ENCODE data around the gene LYST. TPM values are rescaled to one million over a fixed set of nuclear protein-coding genes. Genes with fewer than 3 reads are reported as not detected.
A peak's percentile ranks its signal among the peaks of the same experiment; 100 is the strongest.

LYST gene
- total and polyA plus RNA-seq, 4 experiments from 2014 or later: 4.2 to 35.2 (median 21.0) TPM

- DNase-seq: no peak
- Histone ChIP-seq H3K36me3 (ENCODE audit: insufficient read depth, low read length) (no peaks in the 10 kb centered on the region), H3K4me1 (ENCODE audit: insufficient read depth, low read length) (no peaks in the 10 kb centered on the region), H3K27me3 (ENCODE audit: insufficient read depth, low read length) (no peaks in the 10 kb centered on the region), H3K4me3 (ENCODE audit: low read length in 2 of 2) (no peak overlapping the region), H3K27ac (ENCODE audit: low read depth, low read length) (no peak overlapping the region), H3K9me3 (ENCODE audit: control insufficient read depth in 1 of 2, low read length in 2 of 2) (no peaks in the 10 kb centered on the region)
- H3K36me3 Mint-ChIP-seq: peaks cover 15 to 16% of the 10 kb centered on the region in 2 donors
- H3K9me3 Mint-ChIP-seq: no peaks in the 10 kb centered on the region
- H3K4me1 Mint-ChIP-seq: peaks cover 0 to 6% (median under 1%) of the 10 kb centered on the region in 4 donors
- ChIA-PET POLR2A (ENCODE audit: partially characterized antibody) (no interaction called here), CTCF (ENCODE audit: partially characterized antibody) (interaction anchor here (0.7 kb wide), 1 partner anchor 149 kb away, joined by 4 read pairs; no protein-coding TSS in a partner anchor)
- H3K27me3 Mint-ChIP-seq: no peaks in the 10 kb centered on the region
- no peak overlapping the region for H3K27ac Mint-ChIP-seq
- intact Hi-C loops (cut with micrococcal nuclease): no loop called here
- no peak overlapping the region for H3K4me3 Mint-ChIP-seq
Measured at GRCh38 chr1:235822685-235823084, 44.0 kb downstream of the LYST start.

DNA sequence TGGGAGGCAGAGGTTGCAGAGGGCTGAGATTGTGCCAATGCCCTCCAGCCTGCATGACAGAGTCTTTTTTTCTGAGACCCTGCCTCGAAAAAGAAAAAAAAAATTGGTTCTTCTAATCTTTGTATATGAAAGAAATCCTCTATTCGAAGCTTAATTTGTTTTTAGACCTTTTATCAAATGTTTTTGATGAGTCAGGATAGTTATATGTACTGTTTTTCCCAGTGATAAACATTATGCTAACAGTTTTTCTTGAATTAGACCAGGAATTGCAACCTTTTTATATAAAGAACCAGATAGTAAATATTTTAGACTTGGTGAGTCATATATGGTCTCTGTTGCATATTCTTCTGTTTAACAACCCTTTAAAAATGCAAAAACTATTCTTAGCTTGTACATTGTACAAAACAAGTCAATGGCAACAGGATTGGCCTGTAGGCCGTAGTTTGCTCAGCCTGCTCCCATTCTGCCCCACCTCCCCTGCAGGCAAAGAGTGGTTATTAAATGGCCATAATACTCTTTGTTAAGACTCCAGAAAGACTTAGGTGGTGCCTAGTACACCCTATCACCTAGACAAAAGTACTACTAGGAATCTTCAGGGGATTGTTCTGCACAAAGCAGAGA, 45.2 kb downstream of the LYST start:
- intact Hi-C loops (cut with micrococcal nuclease): no loop called here
- POLR2A ChIA-PET (ENCODE audit: partially characterized antibody): no interaction called here
- H3K36me3 Mint-ChIP-seq: peaks cover 15 to 17% of the 10 kb centered on the region in 2 donors

DNA sequence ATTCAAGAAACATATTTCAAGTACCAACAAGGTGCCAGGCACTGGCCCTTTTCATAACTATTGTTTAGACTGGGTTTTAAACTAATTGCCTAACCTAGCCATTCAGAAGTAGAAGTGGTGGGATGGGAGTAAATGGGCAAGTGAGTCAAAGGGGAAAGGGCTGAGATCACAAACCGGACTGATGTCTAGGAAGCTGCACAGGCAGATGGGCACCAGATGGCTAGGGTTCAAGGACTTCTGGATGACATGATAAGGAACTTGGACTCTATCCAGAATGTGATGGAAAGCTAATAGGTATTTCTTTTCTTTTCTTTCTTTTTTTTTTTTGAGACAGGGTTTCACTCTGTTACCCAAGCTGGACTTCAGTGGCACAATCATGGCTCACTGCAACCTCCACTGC, 46.6 kb downstream of the LYST start:
- Histone ChIP-seq H3K27me3 (ENCODE audit: insufficient read depth, low read length) (no peaks in the 10 kb centered on the region), H3K4me3 (ENCODE audit: low read length in 2 of 2) (no peak overlapping the region), H3K9me3 (ENCODE audit: control insufficient read depth in 1 of 2, low read length in 2 of 2) (no peaks in the 10 kb centered on the region), H3K4me1 (ENCODE audit: insufficient read depth, low read length) (no peaks in the 10 kb centered on the region), H3K27ac (ENCODE audit: low read depth, low read length) (no peak overlapping the region), H3K36me3 (ENCODE audit: insufficient read depth, low read length) (no peaks in the 10 kb centered on the region)
- DNase-seq: no peak
- ChIA-PET CTCF (ENCODE audit: partially characterized antibody) (interaction anchor here (0.8 to 2.4 kb wide), 3 partner anchors 23 to 300 kb away, joined by 3 to 8 read pairs (median 8); no protein-coding TSS in a partner anchor), POLR2A (ENCODE audit: partially characterized antibody) (no interaction called here)
- H3K4me1 Mint-ChIP-seq: peaks cover 0 to 10% (median 7%) of the 10 kb centered on the region in 4 donors
- peak overlapping the region in 2 of 7 donors; percentile 44 to 72 for H3K27ac Mint-ChIP-seq
- no peaks in the 10 kb centered on the region for H3K27me3 Mint-ChIP-seq
- H3K9me3 Mint-ChIP-seq: no peaks in the 10 kb centered on the region
- no peak overlapping the region for H3K4me3 Mint-ChIP-seq
- H3K36me3 Mint-ChIP-seq: peaks cover 9 to 10% of the 10 kb centered on the region in 2 donors
- intact Hi-C loops (cut with micrococcal nuclease): no loop called here

More for the DNA sequence above, 45.2 kb downstream of the LYST start:
- no peaks in the 10 kb centered on the region for H3K9me3 Mint-ChIP-seq
- H3K4me1 Mint-ChIP-seq: peaks cover 1 to 10% (median 7%) of the 10 kb centered on the region in 4 donors
- no peak overlapping the region for H3K27ac ChIP-seq (ENCODE audit: low read depth, low read length)
- H3K27me3 Mint-ChIP-seq: no peaks in the 10 kb centered on the region
- no peak for DNase-seq
- H3K27ac Mint-ChIP-seq: no peak overlapping the region
- H3K9me3 ChIP-seq (ENCODE audit: control insufficient read depth in 1 of 2, low read length in 2 of 2): no peaks in the 10 kb centered on the region
- no peak overlapping the region for H3K4me3 Mint-ChIP-seq
- no peaks in the 10 kb centered on the region for H3K36me3 ChIP-seq (ENCODE audit: insufficient read depth, low read length)
- no peak overlapping the region for H3K4me3 ChIP-seq (ENCODE audit: low read length in 2 of 2)
- no peaks in the 10 kb centered on the region for H3K4me1 ChIP-seq (ENCODE audit: insufficient read depth, low read length)
- CTCF ChIA-PET (ENCODE audit: partially characterized antibody): interaction anchor here (0.6 to 2.4 kb wide), 4 partner anchors 19 to 150 kb away, joined by 3 to 8 read pairs (median 6); no protein-coding TSS in a partner anchor
- no peaks in the 10 kb centered on the region for H3K27me3 ChIP-seq (ENCODE audit: insufficient read depth, low read length)

GRCh38 chr1:235818632-235819136, 48.0 kb downstream of the LYST start:
- H3K4me1 ChIP-seq (ENCODE audit: insufficient read depth, low read length): no peaks in the 10 kb centered on the region
- no peaks in the 10 kb centered on the region for H3K27me3 ChIP-seq (ENCODE audit: insufficient read depth, low read length)
- H3K36me3 ChIP-seq (ENCODE audit: insufficient read depth, low read length): no peaks in the 10 kb centered on the region
- ChIA-PET CTCF (ENCODE audit: partially characterized antibody) (no interaction called here), POLR2A (ENCODE audit: partially characterized antibody) (interaction anchor here (0.7 kb wide), 1 partner anchor 62 kb away, joined by 3 read pairs; no protein-coding TSS in a partner anchor)
- H3K27me3 Mint-ChIP-seq: no peaks in the 10 kb centered on the region
- H3K27ac ChIP-seq (ENCODE audit: low read depth, low read length): no peak overlapping the region
- peaks cover 8% of the 10 kb centered on the region in 2 donors for H3K36me3 Mint-ChIP-seq
- no peak for DNase-seq
- H3K4me1 Mint-ChIP-seq: peaks cover 0 to 10% (median 7%) of the 10 kb centered on the region in 4 donors
- no peak overlapping the region for H3K27ac Mint-ChIP-seq
- H3K9me3 Mint-ChIP-seq: no peaks in the 10 kb centered on the region
- H3K4me3 ChIP-seq (ENCODE audit: low read length in 2 of 2): no peak overlapping the region
- no peaks in the 10 kb centered on the region for H3K9me3 ChIP-seq (ENCODE audit: control insufficient read depth in 1 of 2, low read length in 2 of 2)
- intact Hi-C loops (cut with micrococcal nuclease): no loop called here
- H3K4me3 Mint-ChIP-seq: no peak overlapping the region

DNA sequence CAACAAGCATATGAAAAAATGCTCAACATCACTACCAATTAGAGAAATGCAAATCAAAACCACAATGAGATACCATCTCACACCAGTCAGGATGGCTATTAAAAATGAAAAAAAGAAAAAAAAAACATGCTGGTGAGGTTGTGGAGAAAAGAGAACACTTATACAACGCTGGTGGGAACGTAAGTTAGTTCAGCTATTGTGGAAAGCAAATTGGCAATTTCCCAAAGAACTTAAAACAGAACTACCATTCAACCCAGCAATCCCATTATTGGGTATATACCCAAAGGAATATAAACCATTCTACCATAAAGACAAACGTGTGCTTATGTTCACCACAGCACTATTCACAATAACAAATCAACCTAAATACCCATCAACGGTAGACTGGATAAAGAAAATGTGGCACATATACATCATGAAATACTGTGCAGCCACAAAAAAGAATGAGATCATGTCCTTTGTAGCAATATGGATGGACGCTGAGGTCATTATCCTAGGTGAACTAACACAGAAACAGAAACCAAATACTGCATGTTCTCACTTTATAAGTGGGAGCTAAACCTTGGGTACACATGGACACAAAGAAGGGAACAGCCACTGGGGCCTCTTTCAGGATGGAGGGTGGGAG, 49.5 kb downstream of the LYST start:
- intact Hi-C loops (cut with micrococcal nuclease): no loop called here
- Histone ChIP-seq H3K4me3 (ENCODE audit: low read length in 2 of 2) (no peak overlapping the region), H3K36me3 (ENCODE audit: insufficient read depth, low read length) (no peaks in the 10 kb centered on the region), H3K27ac (ENCODE audit: low read depth, low read length) (no peak overlapping the region), H3K4me1 (ENCODE audit: insufficient read depth, low read length) (no peaks in the 10 kb centered on the region), H3K27me3 (ENCODE audit: insufficient read depth, low read length) (no peaks in the 10 kb centered on the region), H3K9me3 (ENCODE audit: control insufficient read depth in 1 of 2, low read length in 2 of 2) (no peaks in the 10 kb centered on the region)
- ChIA-PET POLR2A (ENCODE audit: partially characterized antibody) (no interaction called here), CTCF (ENCODE audit: partially characterized antibody) (interaction anchor here (1.0 kb wide), 1 partner anchor 154 kb away, joined by 3 read pairs; no protein-coding TSS in a partner anchor)
- Mint-ChIP-seq H3K9me3 (no peaks in the 10 kb centered on the region), H3K27ac (peak overlapping the region in 2 of 7 donors; percentile 3 to 65), H3K4me1 (peaks cover 0 to 10% (median 5%) of the 10 kb centered on the region in 4 donors), H3K27me3 (no peaks in the 10 kb centered on the region), H3K36me3 (peaks cover 2 to 4% of the 10 kb centered on the region in 2 donors), H3K4me3 (no peak overlapping the region)
- DNase-seq: no peak

DNA sequence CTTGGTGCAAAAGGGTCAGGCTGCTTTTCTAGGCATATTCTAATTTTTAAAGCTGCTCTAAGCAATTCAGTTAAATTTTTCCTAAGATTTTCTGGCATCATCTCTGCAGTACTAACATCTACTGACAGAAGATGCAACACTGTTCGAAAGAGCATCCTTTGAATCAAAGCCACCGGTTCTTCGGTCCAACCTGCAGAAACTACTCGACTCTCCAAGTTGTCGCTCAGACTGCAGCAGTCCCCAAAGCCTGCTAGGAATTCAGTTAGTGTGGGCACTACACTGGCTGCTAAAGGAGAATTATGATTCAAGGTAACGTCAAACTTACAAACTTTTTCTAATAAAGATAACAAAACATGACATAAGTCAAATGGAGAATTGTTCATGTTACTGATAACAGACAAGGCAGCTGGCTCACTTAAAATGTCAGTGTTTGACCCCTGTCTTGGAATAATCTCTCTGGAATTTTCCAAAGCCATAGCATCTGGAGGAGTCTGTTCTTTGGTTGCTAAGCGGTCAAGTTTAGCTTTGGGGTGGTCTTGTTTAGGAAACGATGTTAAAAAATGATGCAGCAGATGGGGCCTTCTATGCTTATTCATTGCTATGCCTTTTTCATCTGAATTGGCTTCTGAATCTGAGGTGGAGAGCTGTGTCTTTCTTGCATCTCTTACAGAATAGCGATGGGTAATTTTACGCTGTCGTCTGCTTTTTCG, 56.9 kb downstream of the LYST start:
- DNase-seq: no peak
- Histone ChIP-seq H3K27ac (ENCODE audit: low read depth, low read length) (no peak overlapping the region), H3K27me3 (ENCODE audit: insufficient read depth, low read length) (no peaks in the 10 kb centered on the region), H3K36me3 (ENCODE audit: insufficient read depth, low read length) (peaks cover 5% of the 10 kb centered on the region), H3K4me1 (ENCODE audit: insufficient read depth, low read length) (no peaks in the 10 kb centered on the region), H3K9me3 (ENCODE audit: control insufficient read depth in 1 of 2, low read length in 2 of 2) (no peaks in the 10 kb centered on the region), H3K4me3 (ENCODE audit: low read length in 2 of 2) (no peak overlapping the region)
- POLR2A ChIA-PET (ENCODE audit: partially characterized antibody): no interaction called here
- no peak overlapping the region for H3K27ac Mint-ChIP-seq
- CTCF ChIA-PET (ENCODE audit: partially characterized antibody): no interaction called here
- peaks cover 15 to 27% of the 10 kb centered on the region in 2 donors for H3K36me3 Mint-ChIP-seq
- peaks cover 0 to 2% (median 0%) of the 10 kb centered on the region in 4 donors for H3K4me1 Mint-ChIP-seq
- H3K27me3 Mint-ChIP-seq: no peaks in the 10 kb centered on the region
- H3K4me3 Mint-ChIP-seq: no peak overlapping the region
- intact Hi-C loops (cut with micrococcal nuclease): no loop called here
- H3K9me3 Mint-ChIP-seq: no peaks in the 10 kb centered on the region

DNA sequence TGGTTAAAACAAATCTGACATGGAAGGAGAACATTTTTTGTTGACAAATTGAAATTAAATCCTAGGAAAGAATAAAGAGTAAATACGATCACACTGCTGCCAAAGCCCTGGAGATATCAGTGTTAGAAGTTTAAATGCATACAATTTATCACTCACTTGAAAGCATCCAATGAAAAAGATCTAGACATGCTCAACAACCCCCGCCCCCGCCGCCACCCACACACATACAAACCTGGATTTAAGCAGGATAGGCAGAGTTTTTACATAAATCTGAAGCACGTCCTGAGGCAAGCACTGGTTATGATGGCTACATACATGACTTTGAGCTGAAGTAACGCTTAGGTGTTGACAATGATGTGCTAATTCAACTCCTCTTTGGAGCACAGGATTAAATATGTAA, 58.5 kb downstream of the LYST start:
- H3K27me3 Mint-ChIP-seq: no peaks in the 10 kb centered on the region
- POLR2A ChIA-PET (ENCODE audit: partially characterized antibody): no interaction called here
- no peak overlapping the region for H3K4me3 Mint-ChIP-seq
- no peak for DNase-seq
- no peak overlapping the region for H3K27ac Mint-ChIP-seq
- Histone ChIP-seq H3K4me1 (ENCODE audit: insufficient read depth, low read length) (no peaks in the 10 kb centered on the region), H3K36me3 (ENCODE audit: insufficient read depth, low read length) (peaks cover 5% of the 10 kb centered on the region), H3K9me3 (ENCODE audit: control insufficient read depth in 1 of 2, low read length in 2 of 2) (no peaks in the 10 kb centered on the region), H3K27ac (ENCODE audit: low read depth, low read length) (no peak overlapping the region), H3K4me3 (ENCODE audit: low read length in 2 of 2) (no peak overlapping the region), H3K27me3 (ENCODE audit: insufficient read depth, low read length) (no peaks in the 10 kb centered on the region)
- peaks cover 0 to 3% (median 0%) of the 10 kb centered on the region in 4 donors for H3K4me1 Mint-ChIP-seq
- CTCF ChIA-PET (ENCODE audit: partially characterized antibody): no interaction called here
- peaks cover 17 to 31% of the 10 kb centered on the region in 2 donors for H3K36me3 Mint-ChIP-seq
- no peaks in the 10 kb centered on the region for H3K9me3 Mint-ChIP-seq
- intact Hi-C loops (cut with micrococcal nuclease): no loop called here

Data from CD4-positive, alpha-beta memory T cell (primary cell).